Stimulated activated CD4-positive, alpha-beta T cell treated with anti-CD3 and anti-CD28 coated beads, Interleukin-12 subunit alpha, Interleukin-12 subunit beta, amount 100 ng/mL, for 48 hours (primary cell): ENCODE results near the gene PFKFB4.
"Not testable (repeated sequence)": the region's sequence is repeated elsewhere in the genome, so short reads cannot be mapped to it uniquely, and the experiment has no call there.

Experiments used
- DNase-seq, 3 donors: peaks; one replicate each; pipeline ENCODE4 v3.0.0-alpha.2; 2020; ENCODE audit warnings: low read depth in 2 of 3, low spot score in 1 of 3

PFKFB4 gene

GRCh38 chr3:48561045-48561736, 4.6 kb upstream of the PFKFB4 start:
- DNase-seq, result no peak

GRCh38 chr3:48560648-48561018, 4.0 kb upstream of the PFKFB4 start:
- DNase-seq, result no peak

- DNase-seq, result no peak
These were observed 2.0 kb upstream of the PFKFB4 start for GRCh38 chr3:48558493-48559134.

GRCh38 chr3:48555949-48556795, 431 bp downstream of the PFKFB4 start:
- no peak for DNase-seq

- no peak for DNase-seq
These were observed 1.2 kb downstream of the PFKFB4 start for GRCh38 chr3:48555231-48555948.

- DNase-seq, result no peak
These were observed 2.4 kb downstream of the PFKFB4 start for GRCh38 chr3:48553886-48554845.

- no peak for DNase-seq
These were observed 3.2 kb downstream of the PFKFB4 start for GRCh38 chr3:48553361-48553760.

- no peak for DNase-seq
These were observed 4.3 kb downstream of the PFKFB4 start for GRCh38 chr3:48552111-48552951.

GRCh38 chr3:48551651-48552050, 5.0 kb downstream of the PFKFB4 start:
- DNase-seq, result not testable (repeated sequence)

GRCh38 chr3:48548729-48549705, 7.6 kb downstream of the PFKFB4 start:
- DNase-seq, result peak; percentile 71 to 81 (median 72)

- no peak for DNase-seq
These were observed 8.5 kb downstream of the PFKFB4 start for GRCh38 chr3:48548126-48548525.

GRCh38 chr3:48546203-48546829, 10.3 kb downstream of the PFKFB4 start:
- DNase-seq, result no peak

- no peak for DNase-seq
These were observed 12.5 kb downstream of the PFKFB4 start for GRCh38 chr3:48544141-48544540.

- DNase-seq, result no peak
These were observed 13.2 kb downstream of the PFKFB4 start for GRCh38 chr3:48543271-48543866.

- DNase-seq, result no peak
These were observed 18.2 kb downstream of the PFKFB4 start for GRCh38 chr3:48538451-48538850.

- DNase-seq, result no peak
These were observed 19.8 kb downstream of the PFKFB4 start for GRCh38 chr3:48536785-48537184.

GRCh38 chr3:48536116-48536515, 20.5 kb downstream of the PFKFB4 start:
- no peak for DNase-seq
